Panc1 (cell line): Measurements from ENCODE around the gene CLDN15.
A peak's percentile ranks its signal among the peaks of the same experiment; 100 is the strongest.

Experiments
- POLR2AphosphoS5 ChIP-seq: IDR thresholded peaks from 2 replicates; pipeline ENCODE4 v1.6.1; 2012; ENCODE audit warnings: mild to moderate bottlenecking, low read depth, low read length, moderate library complexity
- REST ChIP-seq, 2 experiments: IDR thresholded peaks; 2 replicates each; pipeline ENCODE4 v1.6.1; 2011 to 2012; ENCODE audit warnings: low read depth in 2 of 2, control low read depth in 1 of 2, low read length in 1 of 2, mild to moderate bottlenecking in 1 of 2, moderate library complexity in 1 of 2; ENCODE audit not compliant: insufficient read depth in 1 of 2
- SIN3A ChIP-seq: IDR thresholded peaks from 2 replicates; pipeline ENCODE4 v1.6.1; 2012; ENCODE audit warnings: low read depth, mild to moderate bottlenecking, low read length, moderate library complexity, borderline replicate concordance; ENCODE audit not compliant: insufficient read depth
- TF ChIP-seq, protein P1 (sequence below): fragments of 450-650 bp; IDR thresholded peaks from 2 replicates; pipeline ENCODE4 v1.5.1; 2017; ENCODE audit warnings: mild to moderate bottlenecking

- TF ChIP-seq POLR2AphosphoS5: peak; percentile 91
- TF ChIP-seq, protein P1, sequence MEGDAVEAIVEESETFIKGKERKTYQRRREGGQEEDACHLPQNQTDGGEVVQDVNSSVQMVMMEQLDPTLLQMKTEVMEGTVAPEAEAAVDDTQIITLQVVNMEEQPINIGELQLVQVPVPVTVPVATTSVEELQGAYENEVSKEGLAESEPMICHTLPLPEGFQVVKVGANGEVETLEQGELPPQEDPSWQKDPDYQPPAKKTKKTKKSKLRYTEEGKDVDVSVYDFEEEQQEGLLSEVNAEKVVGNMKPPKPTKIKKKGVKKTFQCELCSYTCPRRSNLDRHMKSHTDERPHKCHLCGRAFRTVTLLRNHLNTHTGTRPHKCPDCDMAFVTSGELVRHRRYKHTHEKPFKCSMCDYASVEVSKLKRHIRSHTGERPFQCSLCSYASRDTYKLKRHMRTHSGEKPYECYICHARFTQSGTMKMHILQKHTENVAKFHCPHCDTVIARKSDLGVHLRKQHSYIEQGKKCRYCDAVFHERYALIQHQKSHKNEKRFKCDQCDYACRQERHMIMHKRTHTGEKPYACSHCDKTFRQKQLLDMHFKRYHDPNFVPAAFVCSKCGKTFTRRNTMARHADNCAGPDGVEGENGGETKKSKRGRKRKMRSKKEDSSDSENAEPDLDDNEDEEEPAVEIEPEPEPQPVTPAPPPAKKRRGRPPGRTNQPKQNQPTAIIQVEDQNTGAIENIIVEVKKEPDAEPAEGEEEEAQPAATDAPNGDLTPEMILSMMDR: no peak; the same call in 1 of the 2 replicates
- TF ChIP-seq REST (IDR thresholded peaks at IDR 0.05; ENCODE audit: insufficient read depth in 1 of 2, low read depth in 2 of 2, low read length in 1 of 2): no peak
- TF ChIP-seq SIN3A: peak; percentile 85; the same call in 1 of the 2 replicates
These were observed 20.0 kb downstream of the CLDN15 start, which contains the start of the genes PLOD3 and ZNHIT1 for GRCh38 chr7:101217388-101218235.
